ENCODE measurements around the gene ATXN1. TPM values are rescaled to one million over a fixed set of nuclear protein-coding genes. Genes with fewer than 3 reads are reported as not detected.

ATXN1 gene
- total RNA-seq, 1 donor from 2014 or later = 36.0 TPM

DNA sequence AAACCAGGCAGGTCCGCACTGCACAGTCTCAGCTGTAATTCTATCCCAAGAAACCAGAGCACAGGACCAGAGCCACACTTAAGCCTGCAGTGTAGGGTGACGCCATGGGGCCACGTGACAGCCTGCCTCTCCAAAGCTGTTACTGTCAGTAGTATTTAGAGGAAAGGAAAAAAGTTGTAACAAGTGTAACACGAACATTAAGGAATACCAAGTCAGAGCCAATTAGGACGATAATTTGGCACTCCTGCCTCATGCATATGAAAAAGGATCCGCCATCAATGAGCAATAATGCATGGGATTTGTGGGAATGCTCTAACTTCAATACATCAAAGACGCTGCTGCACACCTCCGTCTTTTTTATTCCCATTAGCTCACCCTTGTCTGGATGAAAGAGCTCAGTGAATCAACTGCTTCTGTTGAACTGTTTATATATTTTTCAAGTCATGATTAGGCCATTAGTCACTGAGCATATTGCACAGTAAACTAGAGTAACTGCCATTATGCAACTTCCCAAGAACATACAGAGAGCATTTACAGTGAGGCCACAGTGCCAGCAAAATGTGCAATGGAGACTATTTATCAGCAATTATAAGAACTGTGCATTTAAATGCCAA is 79.9 kb downstream of the ATXN1 start:
- DNase-seq (ENCODE audit: low spot score) = no peak

DNA sequence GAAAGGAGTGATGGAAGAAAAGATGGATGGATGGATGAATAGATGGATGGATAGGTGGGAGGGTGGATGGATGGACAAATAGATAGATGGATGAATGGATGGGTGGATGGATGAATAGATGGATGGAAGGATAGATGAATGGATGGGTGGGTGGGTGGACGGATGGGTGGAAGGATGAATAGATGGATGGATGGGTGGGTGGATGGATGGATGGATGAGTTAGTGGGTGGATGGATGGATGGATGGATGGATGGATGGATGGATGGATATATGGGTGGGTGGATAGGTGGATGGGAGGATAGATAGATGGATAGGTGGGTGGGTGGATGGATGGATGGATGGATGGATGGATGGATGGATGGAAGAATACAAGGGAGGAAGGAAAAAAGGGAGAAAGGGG is 82.2 kb downstream of the ATXN1 start:
- DNase-seq (ENCODE audit: low spot score) = no peak

- no peak for DNase-seq (ENCODE audit: low spot score)
These were observed 83.8 kb downstream of the ATXN1 start for GRCh38 chr6:16677458-16677857.

GRCh38 chr6:16676978-16677377 is 84.3 kb downstream of the ATXN1 start:
- DNase-seq (ENCODE audit: low spot score) = no peak

DNA sequence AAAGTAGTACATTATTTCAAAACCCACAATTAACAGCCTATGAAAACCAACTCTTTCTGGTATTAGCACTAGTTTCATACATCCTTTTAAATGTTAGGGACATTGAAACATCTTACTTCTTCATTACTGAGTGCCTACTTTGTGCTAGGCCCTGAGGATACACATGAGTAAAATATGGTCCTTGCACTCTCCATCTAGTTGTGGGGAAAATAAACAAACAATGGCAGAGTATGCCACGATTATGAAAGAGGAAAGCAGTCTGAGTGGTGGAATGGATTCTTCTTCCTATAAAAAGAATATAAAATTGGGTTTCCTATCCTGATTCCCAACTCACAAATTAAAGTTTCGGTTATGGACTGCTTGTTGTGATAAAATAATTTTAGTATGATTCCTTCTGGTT is 84.9 kb downstream of the ATXN1 start:
- no peak for DNase-seq (ENCODE audit: low spot score)

DNA sequence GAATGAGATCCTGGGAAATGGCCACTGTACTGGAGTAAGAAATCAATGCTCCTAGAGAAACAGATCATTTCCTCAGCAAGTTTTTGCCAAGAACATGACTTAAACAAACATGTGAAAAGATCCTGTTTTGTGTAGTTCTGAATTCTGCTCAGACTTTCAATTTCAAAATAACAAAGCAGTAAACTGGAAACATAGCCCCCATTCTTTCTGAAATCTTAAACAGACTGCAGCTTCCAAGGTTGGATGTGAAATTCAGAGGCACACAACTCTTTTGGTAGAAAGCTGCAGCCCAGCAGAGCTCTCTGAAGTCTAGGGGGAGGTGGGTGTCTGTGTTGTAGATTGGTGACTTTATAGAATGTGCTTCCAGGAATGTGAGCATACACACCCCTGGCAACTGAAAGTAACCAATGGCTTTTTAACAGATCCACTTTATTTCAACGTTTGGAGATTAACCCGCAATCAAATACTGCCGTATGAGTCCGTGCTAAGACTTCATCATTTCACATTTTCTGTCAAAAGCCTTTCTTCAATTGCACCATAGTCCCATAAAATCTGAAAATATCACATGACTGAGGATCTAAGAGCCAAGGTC is 86.4 kb downstream of the ATXN1 start:
- DNase-seq (ENCODE audit: low spot score) = no peak

GRCh38 chr6:16673011-16673797 is 88.1 kb downstream of the ATXN1 start:
- no peak for DNase-seq (ENCODE audit: low spot score)

DNA sequence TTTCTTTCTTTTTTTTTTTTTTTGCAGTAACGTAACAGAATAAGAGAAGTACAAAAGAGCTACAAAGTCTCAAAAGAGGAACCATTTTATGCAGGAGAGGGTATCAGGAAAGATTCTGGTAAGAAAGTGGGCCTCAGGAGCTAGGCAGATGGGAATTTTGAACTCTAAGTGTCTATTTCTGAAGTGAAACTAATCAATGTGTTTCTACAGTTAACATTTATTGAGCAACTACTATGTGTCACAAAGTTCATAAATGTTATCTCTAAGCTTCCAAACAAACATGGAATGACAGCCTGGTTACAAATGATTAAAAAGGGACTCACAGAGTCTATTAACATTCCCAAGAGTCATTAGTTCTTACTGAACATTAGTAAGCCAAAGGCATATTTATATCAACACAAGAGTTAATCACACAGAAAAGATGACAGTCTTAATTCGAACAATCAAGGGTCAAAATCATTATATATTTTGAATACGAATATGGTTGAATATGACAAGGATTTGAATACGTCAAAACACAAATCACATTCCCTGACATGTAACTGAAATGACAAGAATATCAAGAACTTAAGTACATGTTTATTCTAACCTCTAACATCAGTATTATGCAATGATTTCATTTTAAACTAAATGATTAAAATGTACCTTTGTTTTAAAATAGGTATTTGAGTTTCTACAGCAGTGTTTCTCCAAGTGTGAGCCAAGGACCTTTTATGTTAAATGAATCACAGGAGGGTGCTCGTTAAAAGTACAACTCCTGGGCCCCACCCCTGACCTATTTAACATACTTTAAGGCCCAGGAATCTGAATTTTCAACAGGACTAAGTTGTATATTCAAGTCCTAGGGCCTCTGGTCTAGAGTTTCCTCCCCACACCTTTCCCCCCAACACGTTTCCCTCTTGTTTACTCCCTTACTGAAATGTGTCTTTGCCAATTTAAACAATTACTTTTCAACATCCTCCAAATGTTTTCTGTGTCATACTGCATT is 89.7 kb downstream of the ATXN1 start:
- DNase-seq (ENCODE audit: low spot score) = no peak

DNA sequence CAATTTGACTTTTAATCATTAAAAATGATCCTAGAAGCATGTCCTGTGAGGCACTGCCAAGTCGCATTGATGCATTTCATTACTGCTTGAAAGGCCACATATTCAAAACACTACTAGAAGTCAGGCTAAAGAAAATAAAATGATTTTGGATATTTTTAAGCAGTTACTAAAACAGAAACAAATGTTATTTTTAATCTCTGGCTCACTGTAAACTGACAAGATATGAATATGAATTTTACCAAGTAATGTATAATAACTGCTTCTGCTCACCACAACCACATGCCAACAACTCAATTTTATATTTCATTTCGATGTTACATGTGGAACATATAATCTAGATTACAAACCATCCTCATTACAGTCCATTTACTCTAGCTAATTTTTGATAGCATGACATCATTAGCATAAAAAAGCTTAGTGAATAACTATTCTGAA is 90.6 kb downstream of the ATXN1 start:
- no peak for DNase-seq (ENCODE audit: low spot score)

- DNase-seq (ENCODE audit: low spot score) = no peak
These were observed 91.1 kb downstream of the ATXN1 start for GRCh38 chr6:16670183-16670582.

DNA sequence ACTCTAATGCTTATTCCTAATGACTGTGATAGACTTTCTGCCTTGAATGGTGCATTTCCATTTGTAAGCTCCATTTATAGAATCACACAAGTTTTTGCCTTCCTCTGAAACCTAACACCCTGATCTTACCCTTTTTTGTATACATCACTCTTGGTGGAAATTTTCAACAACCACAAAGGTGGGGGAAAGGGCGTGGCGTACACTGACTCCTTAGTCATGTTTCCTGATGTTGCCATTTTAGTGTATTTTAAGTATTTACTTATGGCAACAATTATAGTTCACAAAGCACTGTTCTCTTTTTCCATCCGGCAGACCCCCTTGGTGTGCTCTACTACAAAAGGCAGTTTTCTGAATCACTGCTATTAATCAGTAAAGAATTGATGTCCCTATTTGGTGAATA is 92.0 kb downstream of the ATXN1 start:
- no peak for DNase-seq (ENCODE audit: low spot score)

DNA sequence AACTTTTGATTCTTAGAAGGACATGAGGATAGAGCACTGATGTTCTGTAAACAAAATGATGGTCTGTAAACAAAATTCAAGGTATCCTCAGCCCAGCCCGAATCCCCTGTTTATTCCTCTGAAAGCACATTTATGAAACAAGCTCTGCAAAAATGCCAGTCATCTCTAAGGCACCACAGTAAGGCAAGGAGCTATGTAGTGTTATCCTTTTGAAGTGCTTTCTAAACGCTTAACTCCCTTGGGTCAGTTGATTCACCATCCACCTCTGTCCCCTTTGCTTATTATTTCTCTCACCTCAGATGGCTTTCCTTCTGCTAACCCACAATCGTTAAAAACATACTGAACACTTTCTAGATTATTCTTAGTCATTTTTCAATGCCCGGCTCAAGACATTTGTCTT is 93.8 kb downstream of the ATXN1 start:
- no peak for DNase-seq (ENCODE audit: low spot score)

DNA sequence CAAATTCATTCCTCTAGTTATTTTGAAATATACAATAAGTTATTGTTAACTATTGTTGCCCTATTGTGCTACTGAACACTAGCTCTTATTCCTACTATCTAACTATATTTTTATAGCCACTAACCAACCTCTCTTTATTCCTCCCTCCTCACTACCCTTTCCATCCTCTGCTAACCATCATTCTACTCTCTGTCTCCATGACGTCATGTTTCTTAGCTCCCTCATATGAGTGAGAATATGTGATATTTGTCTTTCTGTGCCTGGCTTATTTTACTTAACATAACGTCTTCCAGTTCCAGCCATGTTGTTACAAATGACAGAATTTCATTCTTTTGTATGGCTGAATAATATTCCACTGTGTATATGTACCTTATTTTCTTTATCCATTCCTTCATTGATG is 95.3 kb downstream of the ATXN1 start:
- no peak for DNase-seq (ENCODE audit: low spot score)

DNA sequence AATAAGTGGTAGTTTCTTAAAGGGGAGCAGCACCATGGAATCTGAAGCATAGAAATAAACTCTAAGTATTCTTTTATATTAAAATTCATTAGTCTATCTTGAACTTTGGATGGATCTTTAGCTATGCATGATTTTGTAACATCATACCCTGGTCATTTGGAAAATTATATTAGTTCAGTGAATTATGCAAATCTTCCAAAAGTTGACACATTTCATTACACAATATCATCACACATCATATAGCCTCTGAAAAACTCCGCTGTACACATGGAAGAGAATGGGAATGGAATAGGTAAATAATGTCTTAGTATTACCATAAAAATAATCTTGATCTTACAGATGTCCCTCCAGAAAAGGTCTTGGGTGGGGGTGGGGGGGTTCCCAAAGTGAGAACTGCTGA is 96.1 kb downstream of the ATXN1 start:
- no peak for DNase-seq (ENCODE audit: low spot score)

DNA sequence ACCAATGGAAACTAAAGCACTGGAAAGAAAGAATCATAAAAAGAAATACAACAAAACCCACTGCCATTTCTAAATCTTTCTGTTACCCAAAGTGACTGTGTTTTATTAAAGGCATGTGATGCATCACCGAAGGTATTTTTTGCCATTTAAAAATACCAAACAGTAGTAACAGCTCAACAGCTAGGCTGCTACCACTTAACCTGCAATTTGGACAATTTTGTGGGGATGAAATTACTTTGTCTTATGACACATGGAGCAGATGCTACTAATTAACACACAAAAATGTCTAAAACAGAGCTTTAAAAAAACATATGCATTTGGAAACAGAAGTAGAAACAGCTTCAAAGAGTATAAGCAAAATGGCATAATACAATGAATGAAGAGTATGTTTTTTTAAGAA is 97.4 kb downstream of the ATXN1 start:
- no peak for DNase-seq (ENCODE audit: low spot score)

- DNase-seq (ENCODE audit: low spot score) = no peak
These were observed 101.1 kb downstream of the ATXN1 start for GRCh38 chr6:16660157-16660497.

- DNase-seq (ENCODE audit: low spot score) = no peak
These were observed 101.6 kb downstream of the ATXN1 start for GRCh38 chr6:16659466-16660156.

GRCh38 chr6:16658348-16659034 is 102.8 kb downstream of the ATXN1 start:
- no peak for DNase-seq (ENCODE audit: low spot score)

DNA sequence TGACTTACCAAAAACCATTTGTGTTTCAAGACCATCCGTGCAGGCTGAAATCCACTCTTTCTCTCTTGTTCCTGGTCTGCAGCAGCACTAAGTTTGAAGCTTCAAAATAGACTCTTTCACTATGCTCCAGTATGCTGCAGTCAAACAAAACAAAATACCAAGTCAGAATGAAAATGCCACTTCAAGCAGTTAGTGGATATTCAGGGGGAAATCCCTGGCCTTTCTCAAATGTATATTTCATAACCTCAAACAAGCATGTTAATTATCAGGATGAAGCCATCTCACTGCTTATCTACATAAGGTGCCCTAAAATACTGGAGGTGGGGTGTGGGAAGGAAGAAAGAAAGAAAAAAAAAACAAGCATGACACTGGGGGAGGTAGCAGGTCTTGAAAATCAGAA is 103.5 kb downstream of the ATXN1 start:
- DNase-seq (ENCODE audit: low spot score) = no peak

GRCh38 chr6:16656451-16656850 is 104.8 kb downstream of the ATXN1 start:
- no peak for DNase-seq (ENCODE audit: low spot score)
